Putamen (tissue), 1 donor: ENCODE data around the gene ZC3H8.

Source experiments
- DNase-seq: peaks from one replicate; pipeline ENCODE4 v3.0.0-alpha.2; 2016; ENCODE audit warnings: low spot score

ZC3H8 gene

GRCh38 chr2:112164876-112165275 lies 90.0 kb downstream of the ZC3H8 start:
- DNase-seq, result no peak

GRCh38 chr2:112163541-112163981 lies 91.3 kb downstream of the ZC3H8 start:
- no peak for DNase-seq

DNA sequence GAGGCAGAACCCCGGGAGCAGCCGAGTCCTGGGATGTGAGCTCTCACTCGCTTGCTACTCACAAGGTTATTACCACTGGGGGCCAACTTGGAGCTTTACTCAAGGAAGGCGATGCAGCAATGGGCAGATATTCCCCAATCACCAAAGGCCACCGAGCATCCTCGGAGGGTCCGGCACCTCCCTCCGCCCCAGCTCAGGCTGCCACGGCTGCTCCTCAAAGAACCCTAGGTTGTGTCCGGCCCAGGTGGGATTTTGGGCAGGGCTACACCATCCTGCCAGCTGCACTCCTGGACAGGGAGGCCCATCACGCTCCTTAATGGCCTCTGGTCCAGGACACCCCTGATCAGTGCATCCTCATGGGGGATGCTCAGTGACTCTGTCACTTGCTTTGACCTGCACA lies 91.9 kb downstream of the ZC3H8 start:
- no peak for DNase-seq

- DNase-seq, result no peak
These were observed 92.5 kb downstream of the ZC3H8 start for GRCh38 chr2:112162341-112162740.
